GM19239 (cell line): ENCODE measurements around the gene FXYD1.

ENCODE experiments used
- DNase-seq: peaks from one replicate; pipeline ENCODE4 v3.0.0; 2011; ENCODE audit warnings: low spot score; ENCODE audit not compliant: insufficient read length
- FAIRE-seq: peaks from 2 replicates; lab custom pipeline; 2011; peaks lifted over from hg19 to GRCh38; lab: Jason Lieb, UNC

The FXYD1 gene

DNA sequence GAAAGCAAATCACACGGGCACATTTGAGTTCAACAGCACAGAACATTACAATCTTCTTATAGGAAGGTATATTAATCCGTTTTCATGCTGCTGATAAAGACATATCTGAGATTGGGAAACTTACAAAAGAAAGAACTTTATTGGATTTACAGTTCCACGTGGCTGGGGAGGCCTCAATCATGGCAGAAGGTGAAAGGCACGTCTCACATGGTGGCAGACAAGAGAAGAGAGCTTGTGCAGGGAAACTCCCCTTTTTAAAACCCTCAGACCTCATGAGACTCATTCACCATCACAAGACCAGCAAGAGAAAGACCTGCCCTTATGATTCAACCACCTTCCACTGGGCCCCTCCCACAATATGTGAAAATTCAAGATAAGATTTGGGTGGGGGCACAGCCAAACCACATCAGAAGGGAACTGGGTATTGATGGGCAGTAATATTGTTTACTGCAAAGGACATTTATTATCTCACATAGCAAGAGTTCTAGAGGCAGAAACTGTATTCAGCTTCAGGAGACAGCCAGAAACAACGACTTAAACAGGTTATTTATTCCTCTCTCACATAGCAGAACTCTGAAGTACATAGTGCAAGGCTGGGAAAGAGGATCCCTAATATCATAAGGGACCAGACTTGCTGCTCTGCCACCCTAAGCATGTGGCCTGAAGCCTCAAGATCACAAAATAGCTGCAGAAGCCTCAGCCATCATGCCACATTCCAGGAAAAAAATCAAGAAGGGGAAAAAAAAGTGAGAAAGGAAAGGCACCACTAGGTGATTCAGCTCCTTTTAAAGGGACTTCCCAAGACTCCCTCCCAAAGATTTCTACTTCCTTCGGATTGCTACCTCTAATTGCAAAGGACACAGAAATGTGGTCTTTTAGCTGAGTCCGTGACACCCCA is 39.0 kb downstream of the FXYD1 start:
- DNase-seq (no peak), FAIRE-seq (no peak)

DNA sequence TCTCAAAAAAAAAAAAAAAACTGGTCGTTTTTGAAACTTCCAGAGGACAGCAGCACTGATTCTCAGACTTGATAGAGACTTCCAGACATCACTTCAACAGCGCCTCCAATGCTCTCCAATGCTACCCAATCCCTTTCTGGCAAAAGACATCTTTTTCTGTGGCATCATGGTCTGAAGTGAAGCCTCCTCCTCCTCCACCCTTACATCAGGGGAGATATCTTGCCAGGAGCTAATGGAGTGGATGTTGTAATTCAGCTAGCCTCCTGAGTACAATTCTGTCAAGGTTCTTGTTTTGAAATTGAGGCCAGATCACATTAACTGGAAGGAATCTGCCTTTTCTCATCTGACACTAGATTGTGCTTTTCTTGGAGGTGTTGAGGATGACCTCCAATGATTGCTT is 40.1 kb downstream of the FXYD1 start:
- no peak for FAIRE-seq
- DNase-seq = no peak

DNA sequence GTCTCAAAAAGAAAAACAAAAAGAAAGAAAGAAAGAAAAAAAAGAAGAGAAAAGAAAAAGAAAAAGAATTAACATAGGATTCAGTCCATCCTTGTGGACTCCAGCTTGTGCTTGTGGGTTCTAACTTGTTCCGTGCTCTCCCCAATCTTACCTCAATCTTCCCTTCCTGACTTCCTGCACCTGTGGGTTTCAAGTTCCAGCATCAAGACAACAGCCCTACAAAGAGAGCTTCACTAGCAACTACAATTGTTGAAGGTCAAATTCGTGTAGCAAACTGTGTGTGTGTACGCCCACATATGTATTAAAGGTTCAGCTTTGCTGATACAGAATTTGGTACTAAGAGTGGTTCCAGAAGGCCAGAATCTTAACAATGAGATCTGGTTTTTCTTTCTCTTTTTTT is 41.2 kb downstream of the FXYD1 start:
- FAIRE-seq (no peak), DNase-seq (no peak)

DNA sequence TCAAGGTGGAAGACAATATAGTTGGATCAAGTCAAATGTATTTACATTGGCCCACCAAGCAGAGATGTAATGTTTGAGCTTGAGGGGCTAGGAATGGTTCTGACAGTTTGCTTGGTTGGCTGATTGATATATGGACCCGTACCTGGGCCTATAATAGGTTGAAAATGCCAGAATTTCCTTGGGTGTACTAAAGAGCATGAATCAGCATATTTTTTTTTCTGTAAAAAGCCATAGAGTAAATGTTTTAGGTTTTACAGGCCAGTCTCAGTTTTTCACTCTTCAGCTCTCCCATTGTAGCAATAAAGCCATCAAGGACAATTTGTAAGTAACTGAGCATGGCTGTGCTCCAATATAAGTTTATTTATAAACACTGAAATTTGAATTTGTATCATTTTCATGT is 42.8 kb downstream of the FXYD1 start:
- FAIRE-seq (no peak), DNase-seq (no peak)

DNA sequence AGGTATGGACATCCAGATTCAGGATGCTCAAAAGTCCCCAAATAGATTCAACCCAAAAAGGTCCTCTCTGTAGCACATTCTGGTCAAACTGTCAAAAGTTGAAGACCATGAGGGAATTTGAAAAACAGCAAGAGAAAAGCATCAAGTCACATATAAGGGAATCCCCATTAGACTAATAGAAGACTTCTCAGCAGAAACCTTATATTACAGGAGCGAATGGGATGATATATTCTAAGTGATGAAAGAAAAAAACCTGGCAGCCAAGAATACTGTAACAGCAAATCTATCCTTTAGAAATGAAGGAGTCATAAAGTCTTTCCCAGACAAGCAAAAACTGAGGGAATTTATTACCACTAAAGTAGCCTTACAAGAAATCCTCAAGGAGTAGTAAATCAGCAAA is 45.6 kb downstream of the FXYD1 start:
- FAIRE-seq (no peak), DNase-seq (no peak)

DNA sequence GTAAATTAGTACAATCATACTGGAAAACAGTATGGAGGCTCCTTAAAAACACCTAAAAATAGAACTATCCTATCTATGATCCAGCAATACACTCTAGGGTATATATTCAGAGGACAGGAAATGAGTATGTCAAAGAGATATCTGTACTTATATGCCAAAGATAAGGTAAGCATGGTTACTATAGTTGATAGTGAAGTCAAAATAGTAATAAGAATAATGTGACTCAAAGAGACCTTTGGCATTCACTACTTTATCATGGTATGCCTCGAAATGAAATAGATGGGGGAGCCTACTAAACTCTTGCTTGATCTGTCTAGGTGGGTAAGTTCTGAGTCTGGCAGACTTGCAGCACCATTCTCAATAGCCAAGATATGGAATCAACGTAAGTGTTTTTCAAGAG is 46.3 kb downstream of the FXYD1 start:
- no peak for FAIRE-seq

More for the DNA sequence above, 46.3 kb downstream of the FXYD1 start:
- no peak for DNase-seq
